Measurements from ENCODE around the gene NR6A1.

- no peak for TF ChIP-seq CTCF (IDR thresholded peaks at IDR 0.05; ENCODE audit: insufficient read depth, low read length)
- TF ChIP-seq REST (IDR thresholded peaks at IDR 0.05; ENCODE audit: insufficient replicate concordance, low read depth) = no peak
- TF ChIP-seq POLR2AphosphoS5 (IDR thresholded peaks at IDR 0.05; ENCODE audit: low read depth) = no peak
- no peak for TF ChIP-seq GABPA (IDR thresholded peaks at IDR 0.05; ENCODE audit: low read depth)
Observed at GRCh38 chr9:124513376-124513994, 257.6 kb downstream of the NR6A1 start.

Measured in HL-60 (cell line).